HG03575 (cell line): ENCODE results near the gene SPATA31D4.
"Not testable (repeated sequence)": the region's sequence is repeated elsewhere in the genome, so short reads cannot be mapped to it uniquely, and the experiment has no call there.

ENCODE experiments used
- ATAC-seq: cut with Tn5 transposase; IDR thresholded peaks from one replicate; pipeline ENCODE4 v1.9.1; 2021; ENCODE audit not compliant: unreplicated experiment, insufficient number of reproducible peaks, low FRiP score; ENCODE audit errors: extremely low read depth

Gene SPATA31D4

DNA sequence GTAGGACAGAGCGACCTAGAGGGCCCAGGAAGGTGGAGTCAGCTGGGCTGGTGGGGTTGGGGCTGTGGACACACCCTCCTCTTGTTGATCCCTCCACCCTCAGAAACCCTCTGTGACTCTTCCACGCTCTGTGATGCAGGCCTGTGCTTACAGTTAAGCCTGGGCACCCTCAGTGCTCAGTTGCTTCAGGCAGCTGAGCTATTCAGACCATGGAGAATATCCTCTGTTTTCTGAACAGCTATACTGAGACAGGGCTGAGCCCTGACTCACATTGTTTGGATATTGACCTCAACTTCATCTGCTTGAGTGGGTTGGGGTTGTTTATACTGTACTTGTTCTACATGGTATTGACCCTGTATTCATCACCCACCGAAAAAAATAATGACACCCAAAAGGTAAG lies at the start of gene SPATA31D4:
SPATA31D4 (plus strand) TSS at position 124 of the 400 bp plus-strand sequence; CDS start at position 210, 86 bp downstream.
- ATAC-seq, result not testable (repeated sequence)

DNA sequence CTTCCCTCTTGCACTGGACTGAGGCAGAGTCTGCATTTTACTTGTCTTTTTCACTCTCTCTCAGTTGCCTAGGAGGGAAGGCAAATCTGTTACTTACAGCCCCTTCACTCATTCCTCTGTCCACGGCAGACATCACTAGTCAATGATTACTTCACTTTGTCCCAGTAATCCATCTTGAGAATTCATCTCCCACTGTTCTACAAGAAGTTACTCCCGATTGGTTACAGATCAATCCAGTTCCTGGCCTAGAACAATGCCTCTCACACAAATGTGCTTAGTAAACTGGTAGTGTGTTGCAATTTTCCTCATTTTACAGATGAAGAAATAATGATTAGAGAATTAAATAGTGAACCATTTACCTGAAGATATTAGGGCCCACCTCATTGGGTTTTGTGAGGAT lies 49.7 kb upstream of the SPATA31D4 start:
- ATAC-seq, result no peak

DNA sequence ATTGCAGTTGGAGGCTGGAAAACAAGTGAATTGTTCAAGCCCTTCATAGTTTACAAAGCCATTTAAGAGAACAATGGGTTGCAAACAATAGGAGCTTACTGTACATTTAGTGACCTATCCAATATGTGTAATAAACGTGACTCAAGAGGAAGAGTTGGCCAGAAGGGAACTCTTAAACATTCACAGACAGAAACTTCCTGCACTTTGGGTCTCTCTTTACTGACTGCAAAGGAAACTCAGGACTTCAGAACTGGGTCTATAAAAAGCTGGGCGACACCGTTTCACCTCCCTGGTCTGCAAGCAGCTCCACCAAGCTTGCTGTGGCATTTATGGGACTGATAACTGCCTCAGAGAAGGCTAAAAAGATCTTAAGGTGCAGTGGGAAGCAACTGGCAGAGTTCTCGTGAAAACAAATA lies 48.7 kb upstream of the SPATA31D4 start:
- no peak for ATAC-seq

DNA sequence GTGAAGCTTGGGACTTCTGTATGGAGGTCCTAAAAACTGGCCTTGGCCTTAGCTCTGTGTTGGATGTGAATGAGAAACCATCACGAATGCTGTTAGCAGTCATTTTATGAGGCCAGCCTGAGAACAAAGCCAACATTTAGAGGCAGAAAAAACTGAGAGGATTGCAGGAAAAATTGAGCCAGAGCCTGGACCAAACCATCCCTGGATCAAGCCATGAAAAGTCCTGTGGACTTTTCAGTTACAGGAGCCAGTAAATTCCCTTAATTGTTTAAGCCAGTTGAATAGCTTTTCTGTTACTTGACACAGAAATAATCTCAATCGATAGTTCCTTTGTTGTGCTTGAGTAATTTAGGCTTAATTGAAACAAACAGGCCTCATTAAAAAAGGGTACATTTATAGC lies 42.6 kb upstream of the SPATA31D4 start:
- no peak for ATAC-seq

DNA sequence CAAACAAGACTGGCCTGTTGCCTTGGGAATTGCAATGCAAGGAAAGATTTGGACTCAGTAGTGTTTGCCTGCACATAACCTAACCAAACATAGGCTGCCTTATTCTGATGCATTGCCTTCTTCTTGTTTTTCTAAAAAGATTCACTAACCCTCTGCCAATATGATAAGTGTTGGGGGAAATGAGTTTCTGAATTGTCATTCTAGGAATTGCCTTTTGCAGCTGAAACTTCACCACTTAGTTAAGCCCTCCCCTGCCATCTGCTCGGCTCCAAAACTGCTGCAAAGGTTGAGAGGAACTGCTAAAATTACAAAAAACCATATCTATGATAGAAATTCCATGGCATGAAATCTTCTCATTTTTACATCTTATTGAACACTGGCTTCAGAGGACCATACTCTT lies 41.6 kb upstream of the SPATA31D4 start:
- ATAC-seq, result no peak

DNA sequence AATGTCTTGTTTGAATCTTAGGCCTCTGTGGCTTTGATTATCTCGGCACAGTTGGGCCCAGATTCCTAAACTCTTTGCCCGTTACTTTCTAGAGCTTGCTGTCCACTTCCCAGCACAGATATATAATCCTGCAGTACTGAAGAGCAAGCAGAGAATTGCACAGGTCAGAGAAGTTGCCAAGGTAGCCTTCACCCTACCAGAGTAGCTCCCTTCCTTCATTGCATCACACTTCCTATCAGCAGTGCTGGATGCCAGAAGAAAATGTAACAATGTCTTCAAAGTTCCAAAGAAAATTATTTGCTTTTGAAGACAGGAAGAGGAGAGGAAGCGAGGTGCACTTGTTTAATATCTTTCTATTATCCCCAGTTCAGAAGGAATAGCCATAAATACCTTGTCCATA lies 38.1 kb upstream of the SPATA31D4 start:
- no peak for ATAC-seq

DNA sequence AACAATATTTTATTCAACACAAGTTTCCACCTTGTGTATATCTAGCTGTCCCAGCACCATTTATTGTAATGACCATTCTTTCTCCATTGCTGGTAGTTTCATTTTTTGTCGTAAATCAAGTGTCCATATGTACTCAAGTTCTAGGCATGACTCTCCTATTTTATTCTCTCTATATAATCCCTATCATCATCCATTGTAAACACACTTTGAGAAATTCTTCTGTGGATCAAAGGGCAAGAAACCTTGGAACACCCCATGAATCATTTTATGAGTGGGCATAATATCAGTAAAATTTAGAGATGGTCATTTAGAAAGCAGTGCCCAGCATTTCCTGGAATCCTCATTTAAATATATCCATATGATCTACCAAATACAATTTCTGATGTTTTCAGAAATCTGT lies 35.8 kb upstream of the SPATA31D4 start:
- ATAC-seq, result no peak

DNA sequence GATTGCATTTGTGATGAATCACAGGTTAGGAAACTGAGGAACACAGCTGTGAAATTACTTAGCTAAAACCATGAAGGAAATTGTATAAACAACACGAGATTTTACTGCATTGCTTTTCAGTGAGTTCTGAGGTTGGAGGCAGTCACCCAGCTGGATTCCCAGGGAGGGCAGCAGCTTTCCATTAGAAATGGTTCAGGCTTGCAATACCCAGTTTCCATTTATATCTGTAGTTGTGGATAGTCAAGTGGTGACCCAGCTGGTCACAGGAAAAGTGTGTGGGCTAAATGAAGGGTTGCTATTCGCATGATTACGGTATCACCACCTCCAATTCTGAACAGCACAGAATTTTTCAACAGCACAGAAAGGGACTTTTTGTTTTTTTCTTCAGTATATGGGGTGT lies 34.3 kb upstream of the SPATA31D4 start:
- ATAC-seq, result no peak

DNA sequence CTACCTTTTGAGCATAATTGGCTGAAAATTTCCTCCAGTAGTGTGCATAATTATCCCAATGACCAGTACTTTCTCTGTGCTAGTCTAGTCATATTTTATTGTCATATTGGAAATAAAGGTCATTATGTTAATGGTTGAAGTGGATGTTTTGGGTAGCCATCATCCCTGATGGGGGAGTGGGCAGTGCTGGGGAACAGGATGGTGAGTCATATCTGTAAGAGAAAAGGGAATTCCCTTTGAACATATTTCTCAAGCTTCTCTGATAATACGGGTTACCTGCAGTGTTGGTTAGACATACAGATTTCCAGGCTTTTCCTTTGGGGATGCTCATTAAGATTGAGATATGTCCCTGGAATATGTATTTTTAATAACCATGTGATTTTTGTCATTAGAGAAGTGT lies 33.3 kb upstream of the SPATA31D4 start:
- no peak for ATAC-seq

DNA sequence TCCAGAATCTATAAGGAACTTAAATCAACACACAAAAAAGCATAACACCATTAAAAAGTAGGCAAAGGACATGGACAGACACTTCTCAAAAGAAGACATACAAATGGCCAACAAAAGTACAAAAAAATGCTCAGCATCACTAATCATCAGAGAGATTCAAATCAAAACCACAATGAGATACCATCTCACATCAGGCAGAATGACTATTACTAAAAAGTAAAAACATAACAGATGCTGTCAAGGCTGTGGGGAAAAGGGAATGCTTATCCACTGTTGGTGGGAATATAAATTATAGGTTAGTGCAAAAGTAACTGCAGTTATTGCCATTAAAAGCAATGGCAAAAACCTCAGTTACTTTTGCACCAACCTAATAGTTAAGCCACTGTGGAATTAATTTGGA lies 32.2 kb upstream of the SPATA31D4 start:
- no peak for ATAC-seq

DNA sequence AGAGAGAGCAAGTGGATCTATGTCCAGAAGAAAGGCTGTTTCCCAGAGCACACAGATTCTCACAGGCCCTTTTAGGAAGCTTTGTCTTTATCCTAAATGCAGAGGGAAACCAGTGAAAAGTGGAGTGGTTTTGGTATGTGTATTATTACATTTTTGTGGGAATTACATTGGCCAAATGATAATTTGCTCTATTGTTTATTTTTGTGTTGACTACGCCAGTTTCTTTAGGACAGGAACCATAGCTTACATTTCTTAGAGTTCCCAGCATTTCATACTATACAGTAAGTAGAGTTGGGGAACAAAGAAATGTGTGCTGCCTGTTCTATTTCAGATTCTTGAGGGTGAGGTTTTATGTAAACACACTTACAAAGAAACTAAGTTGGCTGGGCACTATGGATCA lies 29.4 kb upstream of the SPATA31D4 start:
- ATAC-seq, result no peak

DNA sequence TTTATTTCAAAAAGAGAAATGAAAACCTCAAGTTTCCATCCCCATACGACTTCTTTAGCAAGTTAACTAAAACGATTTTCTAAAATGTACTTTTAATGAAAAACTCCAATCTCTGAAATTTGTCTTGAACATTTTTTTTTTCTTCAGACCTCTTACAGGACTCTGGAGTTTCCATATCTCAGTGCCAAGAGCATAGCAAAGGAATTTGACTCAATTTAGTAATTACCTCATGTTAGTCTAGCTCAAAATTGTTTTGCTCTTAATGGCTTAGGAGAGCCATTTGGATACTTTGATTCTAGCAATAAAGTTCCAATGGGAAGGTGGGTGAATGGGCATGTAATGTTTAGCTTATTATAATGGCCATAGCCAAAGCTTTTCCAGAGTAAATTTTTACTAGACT lies 26.0 kb upstream of the SPATA31D4 start:
- ATAC-seq, result no peak

DNA sequence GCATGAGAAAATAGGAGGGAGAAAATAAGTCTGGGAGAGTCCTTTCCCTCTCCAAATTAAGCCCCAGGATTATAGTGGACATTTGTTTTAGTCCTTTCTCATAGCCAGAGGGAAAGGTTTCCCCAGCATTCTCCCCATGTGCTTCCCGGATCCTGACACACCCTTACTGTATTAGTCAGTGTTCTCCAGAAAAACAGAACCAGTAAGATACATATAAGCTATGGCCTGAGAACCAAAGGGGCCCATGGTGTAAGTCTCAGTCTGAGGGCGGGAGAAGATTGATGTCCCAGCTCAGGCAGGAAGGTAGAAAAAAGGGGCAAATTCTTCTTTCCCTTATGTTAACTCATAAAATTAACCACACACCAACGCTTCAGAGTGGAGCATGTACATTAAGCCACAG lies 25.6 kb upstream of the SPATA31D4 start:
- ATAC-seq, result no peak

DNA sequence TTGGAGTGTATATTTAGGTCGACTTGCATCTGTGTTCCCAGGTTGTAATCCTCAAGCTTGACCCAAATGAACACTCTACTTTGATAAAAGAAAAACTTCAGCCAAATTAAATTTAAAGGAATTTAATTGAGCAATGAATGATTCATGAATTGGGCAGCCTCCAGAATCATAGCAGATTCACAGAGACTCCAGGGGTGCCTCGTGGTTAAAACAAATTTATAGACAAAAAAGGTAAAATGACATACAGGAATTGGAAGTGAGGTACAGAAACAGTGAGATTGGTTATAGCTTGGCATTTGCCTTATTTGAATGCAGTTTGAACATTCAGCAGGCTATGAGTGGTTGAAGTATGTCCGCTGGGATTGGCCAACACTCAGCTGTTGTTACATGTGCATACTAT lies 21.6 kb upstream of the SPATA31D4 start:
- no peak for ATAC-seq

DNA sequence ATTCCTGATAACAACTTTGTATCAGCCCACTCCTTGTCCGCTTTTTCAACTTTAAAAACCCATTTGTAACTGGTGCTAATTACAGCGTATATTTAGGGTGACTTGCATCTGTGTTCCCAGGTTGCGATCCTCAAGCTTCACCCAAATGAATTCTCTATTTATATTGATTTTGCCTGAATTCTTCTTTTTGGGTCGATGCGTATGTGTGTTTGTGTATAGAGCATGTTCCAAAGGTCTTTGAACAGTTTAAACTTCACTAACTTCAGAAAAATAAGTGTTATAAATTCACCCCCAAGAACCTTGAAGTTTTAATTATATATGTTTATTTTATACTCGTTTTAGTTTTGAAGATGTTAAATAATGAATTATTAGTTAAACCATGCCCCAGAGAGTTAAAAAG lies 16.1 kb upstream of the SPATA31D4 start:
- ATAC-seq, result no peak

DNA sequence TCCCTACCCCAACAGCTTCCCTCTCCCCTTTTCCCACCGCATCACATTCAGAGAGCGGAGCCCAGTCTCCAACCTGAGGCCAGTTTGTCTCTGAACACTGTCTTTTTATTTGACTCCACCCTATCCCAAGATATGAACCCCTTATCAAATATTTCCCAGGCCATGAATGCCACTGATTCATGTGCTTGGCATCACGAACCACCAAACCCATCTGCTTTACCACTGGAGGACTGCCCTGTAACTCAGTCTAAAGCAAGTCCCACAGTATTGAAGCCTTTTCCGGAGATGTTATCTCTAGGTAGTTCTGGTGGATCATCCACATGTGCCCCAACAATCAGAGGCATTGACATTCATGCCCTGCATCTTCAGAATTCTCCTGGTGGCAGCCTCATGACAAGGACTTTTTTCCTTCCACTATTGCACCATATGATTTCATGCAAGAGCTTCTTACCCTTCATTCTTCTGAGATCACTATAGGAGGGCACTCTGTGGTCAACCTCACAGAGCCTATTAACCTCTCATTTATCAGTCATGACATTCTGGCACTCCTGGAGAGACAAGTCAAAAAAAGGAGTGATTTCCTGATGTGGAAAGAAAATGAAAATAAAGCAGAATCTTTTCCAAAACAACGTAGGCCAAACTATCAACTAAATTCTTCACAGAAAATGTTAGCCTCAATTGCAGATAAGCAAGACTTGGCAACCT lies 12.3 kb upstream of the SPATA31D4 start:
- no peak for ATAC-seq

DNA sequence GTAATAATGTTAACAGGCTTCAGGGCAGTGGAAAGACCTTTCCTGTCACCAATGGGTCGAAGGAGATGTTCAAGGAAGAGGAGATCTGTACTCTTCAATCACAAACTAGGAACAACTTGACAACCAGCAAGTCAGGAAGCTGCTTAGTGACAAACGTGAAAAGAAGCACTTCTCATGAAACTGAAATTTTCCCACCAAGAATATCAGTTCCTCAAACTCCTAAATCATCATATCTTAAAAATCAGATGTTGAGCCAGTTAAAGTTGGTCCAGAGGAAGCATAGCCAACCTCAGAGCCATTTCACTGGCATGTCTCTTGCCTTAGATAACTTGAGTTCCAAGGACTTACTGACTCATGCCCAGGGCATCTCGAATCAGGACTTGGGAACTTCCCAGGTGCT lies 9.7 kb upstream of the SPATA31D4 start:
- not testable (repeated sequence) for ATAC-seq

DNA sequence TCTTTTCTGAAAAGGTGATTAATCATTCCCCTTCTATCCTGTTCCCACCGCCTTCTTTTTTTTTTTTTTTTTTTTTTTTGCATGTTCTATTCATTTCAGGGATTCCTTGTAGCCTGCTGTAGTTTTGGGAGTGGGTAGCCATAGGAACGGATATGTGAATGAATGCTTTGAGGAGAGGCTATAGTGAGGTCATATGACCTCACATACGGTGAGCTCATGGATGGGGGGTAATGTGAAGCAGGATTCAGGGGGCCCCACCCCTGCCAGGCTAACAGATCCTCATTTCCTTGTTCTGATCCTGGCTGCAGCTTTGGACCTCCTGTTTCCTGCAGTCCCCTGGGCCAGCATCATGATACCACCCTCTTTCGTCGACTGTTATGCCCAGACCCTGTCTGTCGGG lies 1.9 kb downstream of the SPATA31D4 start:
- ATAC-seq, result not testable (repeated sequence)

DNA sequence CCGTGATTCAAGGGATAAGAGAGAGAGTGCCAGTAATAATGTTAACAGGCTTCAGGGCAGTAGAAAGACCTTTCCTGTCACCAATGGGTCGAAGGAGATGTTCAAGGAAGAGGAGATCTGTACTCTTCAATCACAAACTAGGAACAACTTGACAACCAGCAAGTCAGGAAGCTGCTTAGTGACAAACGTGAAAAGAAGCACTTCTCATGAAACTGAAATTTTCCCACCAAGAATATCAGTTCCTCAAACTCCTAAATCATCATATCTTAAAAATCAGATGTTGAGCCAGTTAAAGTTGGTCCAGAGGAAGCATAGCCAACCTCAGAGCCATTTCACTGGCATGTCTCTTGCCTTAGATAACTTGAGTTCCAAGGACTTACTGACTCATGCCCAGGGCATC lies 5.3 kb downstream of the SPATA31D4 start:
- ATAC-seq, result not testable (repeated sequence)

DNA sequence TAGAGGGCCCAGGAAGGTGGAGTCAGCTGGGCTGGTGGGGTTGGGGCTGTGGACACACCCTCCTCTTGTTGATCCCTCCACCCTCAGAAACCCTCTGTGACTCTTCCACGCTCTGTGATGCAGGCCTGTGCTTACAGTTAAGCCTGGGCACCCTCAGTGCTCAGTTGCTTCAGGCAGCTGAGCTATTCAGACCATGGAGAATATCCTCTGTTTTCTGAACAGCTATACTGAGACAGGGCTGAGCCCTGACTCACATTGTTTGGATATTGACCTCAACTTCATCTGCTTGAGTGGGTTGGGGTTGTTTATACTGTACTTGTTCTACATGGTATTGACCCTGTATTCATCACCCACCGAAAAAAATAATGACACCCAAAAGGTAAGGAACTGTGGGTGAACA lies 15.2 kb downstream of the SPATA31D4 start, which contains the start of gene SPATA31D3:
SPATA31D3 (plus strand) TSS at position 108 of the 400 bp plus-strand sequence; CDS start at position 194, 86 bp downstream.
- ATAC-seq, result not testable (repeated sequence)

DNA sequence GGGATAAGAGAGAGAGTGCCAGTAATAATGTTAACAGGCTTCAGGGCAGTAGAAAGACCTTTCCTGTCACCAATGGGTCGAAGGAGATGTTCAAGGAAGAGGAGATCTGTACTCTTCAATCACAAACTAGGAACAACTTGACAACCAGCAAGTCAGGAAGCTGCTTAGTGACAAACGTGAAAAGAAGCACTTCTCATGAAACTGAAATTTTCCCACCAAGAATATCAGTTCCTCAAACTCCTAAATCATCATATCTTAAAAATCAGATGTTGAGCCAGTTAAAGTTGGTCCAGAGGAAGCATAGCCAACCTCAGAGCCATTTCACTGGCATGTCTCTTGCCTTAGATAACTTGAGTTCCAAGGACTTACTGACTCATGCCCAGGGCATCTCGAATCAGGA lies 20.4 kb downstream of the SPATA31D4 start:
- not testable (repeated sequence) for ATAC-seq
